SJCRH30 (cell line): Measurements from ENCODE around the gene KIAA0586. TPM values are rescaled to one million over a fixed set of nuclear protein-coding genes. Genes with fewer than 3 reads are reported as not detected.
A peak's percentile ranks its signal among the peaks of the same experiment; 100 is the strongest.
"Not testable (repeated sequence)": the region's sequence is repeated elsewhere in the genome, so short reads cannot be mapped to it uniquely, and the experiment has no call there.

Experiments used
- DNase-seq, 2 experiments: peaks; one replicate each; pipeline ENCODE4 v3.0.0-alpha.2; 2015 to 2020
- H3K27ac ChIP-seq: fragments of 250-450 bp; sonication (Bioruptor Pico); 2 replicates; pipeline ENCODE4 v1.5.1; 2020; ENCODE audit warnings: mild to moderate bottlenecking, moderate library complexity
- H3K27me3 ChIP-seq: fragments of 250-450 bp; sonication (Bioruptor Pico); 2 replicates; pipeline ENCODE4 v1.5.1; 2020; ENCODE audit warnings: mild to moderate bottlenecking, moderate library complexity
- H3K36me3 ChIP-seq: fragments of 250-450 bp; sonication (Bioruptor Pico); 2 replicates; pipeline ENCODE4 v1.5.1; 2020; ENCODE audit warnings: mild to moderate bottlenecking, moderate library complexity
- H3K4me1 ChIP-seq: fragments of 250-450 bp; sonication (Bioruptor Pico); 2 replicates; pipeline ENCODE4 v1.5.1; 2020; ENCODE audit warnings: mild to moderate bottlenecking, moderate library complexity
- H3K4me3 ChIP-seq: fragments of 250-450 bp; sonication (Bioruptor Pico); 2 replicates; pipeline ENCODE4 v1.5.1; 2020; ENCODE audit warnings: mild to moderate bottlenecking, moderate library complexity
- H3K9me3 ChIP-seq: fragments of 250-450 bp; sonication (Bioruptor Pico); replicated peaks from 2 replicates; pipeline ENCODE4 v1.5.1; 2020; ENCODE audit warnings: mild to moderate bottlenecking, moderate library complexity
- total RNA-seq: library from RNA; depleted of rRNA; stranded (reverse); fragments of >200 nt; shearing (Covaris generic); gene quantifications from 2 replicates; pipeline ENCODE4 v1.2.3, GENCODE V29; 2014

The KIAA0586 gene
- total RNA-seq, 1 experiment from 2014 or later, result 34.4 TPM

GRCh38 chr14:58428118-58428683 is 682 bp downstream of the KIAA0586 start:
- Histone ChIP-seq H3K27ac (peak overlapping the region; percentile 94), H3K4me3 (peak overlapping the region; percentile 83), H3K36me3 (peaks cover 11% of the 10 kb centered on the region), H3K4me1 (no peaks in the 10 kb centered on the region; the same call in 1 of the 2 replicates), H3K9me3 (no peaks in the 10 kb centered on the region), H3K27me3 (no peaks in the 10 kb centered on the region)
- DNase-seq, result peak; percentile 27 to 63

DNA sequence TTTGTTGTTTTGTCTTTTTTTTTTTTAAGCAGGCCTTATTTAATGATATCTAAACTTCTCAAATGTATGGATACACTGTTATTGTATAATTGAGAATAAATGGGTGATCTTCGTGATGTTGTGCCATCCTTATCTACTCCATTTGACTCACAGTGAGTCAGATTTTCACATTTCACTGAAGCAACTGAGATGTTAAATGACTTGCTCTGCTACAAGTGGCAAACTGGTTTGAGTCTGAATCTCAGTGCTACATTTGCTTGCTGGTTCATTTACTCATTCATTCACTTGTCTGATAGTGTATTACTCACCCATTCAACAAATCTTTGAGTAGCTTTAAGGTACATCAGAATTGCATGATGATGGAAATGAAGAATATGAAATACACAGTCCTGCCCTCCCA is 2.6 kb downstream of the KIAA0586 start:
- no peaks in the 10 kb centered on the region; the same call in 1 of the 2 replicates for H3K4me1 ChIP-seq
- no peak overlapping the region for H3K27ac ChIP-seq
- no peak overlapping the region for H3K4me3 ChIP-seq
- DNase-seq, result no peak
- H3K9me3 ChIP-seq, result no peaks in the 10 kb centered on the region
- no peaks in the 10 kb centered on the region for H3K27me3 ChIP-seq
- peaks cover 13% of the 10 kb centered on the region for H3K36me3 ChIP-seq

DNA sequence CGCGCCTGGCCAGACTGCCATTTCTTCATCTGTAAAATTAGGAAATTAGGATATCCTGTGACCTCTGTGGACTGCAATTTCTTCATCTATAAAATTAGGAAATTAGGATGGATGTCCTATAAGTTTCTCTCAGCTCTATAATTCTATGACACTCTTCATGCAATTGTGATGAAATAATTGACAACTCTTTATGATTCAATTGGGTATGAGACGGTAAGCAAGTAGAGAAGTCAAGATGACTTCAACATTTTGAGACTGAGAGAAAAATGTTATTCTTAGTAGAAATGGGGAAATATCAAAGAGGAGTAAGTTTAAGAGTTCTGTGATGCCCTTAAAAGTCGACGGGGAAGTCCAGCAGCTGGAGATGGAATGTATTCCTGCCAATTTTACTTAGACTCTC is 12.0 kb downstream of the KIAA0586 start:
- Histone ChIP-seq H3K4me3 (no peak overlapping the region), H3K4me1 (no peaks in the 10 kb centered on the region), H3K9me3 (no peaks in the 10 kb centered on the region), H3K36me3 (peaks cover 19% of the 10 kb centered on the region), H3K27me3 (no peaks in the 10 kb centered on the region), H3K27ac (no peak overlapping the region)
- DNase-seq, result no peak

- H3K36me3 ChIP-seq, result peaks cover 25% of the 10 kb centered on the region
- no peak for DNase-seq
- H3K27me3 ChIP-seq, result no peaks in the 10 kb centered on the region
- no peaks in the 10 kb centered on the region for H3K4me1 ChIP-seq
- no peak overlapping the region for H3K4me3 ChIP-seq
- no peaks in the 10 kb centered on the region for H3K9me3 ChIP-seq
- no peak overlapping the region for H3K27ac ChIP-seq
These were observed 17.1 kb downstream of the KIAA0586 start for GRCh38 chr14:58444627-58445026.

GRCh38 chr14:58455593-58456265 is 28.2 kb downstream of the KIAA0586 start:
- H3K36me3 ChIP-seq, result peaks cover 34% of the 10 kb centered on the region
- no peaks in the 10 kb centered on the region for H3K4me1 ChIP-seq
- no peaks in the 10 kb centered on the region for H3K27me3 ChIP-seq
- no peak overlapping the region for H3K27ac ChIP-seq
- DNase-seq, result no peak
- no peaks in the 10 kb centered on the region for H3K9me3 ChIP-seq
- no peak overlapping the region for H3K4me3 ChIP-seq

GRCh38 chr14:58460772-58461171 is 33.3 kb downstream of the KIAA0586 start:
- peaks cover 36% of the 10 kb centered on the region for H3K36me3 ChIP-seq

GRCh38 chr14:58463147-58463546 is 35.6 kb downstream of the KIAA0586 start:
- no peak for DNase-seq
- H3K4me3 ChIP-seq, result no peak overlapping the region
- no peaks in the 10 kb centered on the region for H3K9me3 ChIP-seq
- H3K27me3 ChIP-seq, result no peaks in the 10 kb centered on the region
- H3K4me1 ChIP-seq, result no peaks in the 10 kb centered on the region
- H3K36me3 ChIP-seq, result peaks cover 32% of the 10 kb centered on the region
- H3K27ac ChIP-seq, result no peak overlapping the region

More at GRCh38 chr14:58460772-58461171, 33.3 kb downstream of the KIAA0586 start:
- no peaks in the 10 kb centered on the region for H3K27me3 ChIP-seq
- DNase-seq, result no peak
- H3K4me3 ChIP-seq, result no peak overlapping the region
- H3K27ac ChIP-seq, result no peak overlapping the region
- no peaks in the 10 kb centered on the region for H3K9me3 ChIP-seq
- no peaks in the 10 kb centered on the region for H3K4me1 ChIP-seq

GRCh38 chr14:58464652-58465051 is 37.1 kb downstream of the KIAA0586 start:
- Histone ChIP-seq H3K9me3 (no peaks in the 10 kb centered on the region), H3K27me3 (no peaks in the 10 kb centered on the region), H3K36me3 (peaks cover 26% of the 10 kb centered on the region), H3K4me3 (no peak overlapping the region), H3K27ac (no peak overlapping the region), H3K4me1 (no peaks in the 10 kb centered on the region)
- no peak for DNase-seq

- Histone ChIP-seq H3K27me3 (no peaks in the 10 kb centered on the region), H3K4me3 (no peak overlapping the region), H3K36me3 (peaks cover 23% of the 10 kb centered on the region), H3K4me1 (no peaks in the 10 kb centered on the region), H3K27ac (no peak overlapping the region), H3K9me3 (no peaks in the 10 kb centered on the region)
- no peak for DNase-seq
These were observed 37.9 kb downstream of the KIAA0586 start for GRCh38 chr14:58465421-58465820.

GRCh38 chr14:58466459-58466858 is 38.9 kb downstream of the KIAA0586 start:
- DNase-seq, result no peak
- Histone ChIP-seq H3K27me3 (no peaks in the 10 kb centered on the region), H3K36me3 (peaks cover 28% of the 10 kb centered on the region), H3K27ac (no peak overlapping the region), H3K9me3 (no peaks in the 10 kb centered on the region), H3K4me3 (no peak overlapping the region), H3K4me1 (no peaks in the 10 kb centered on the region)

DNA sequence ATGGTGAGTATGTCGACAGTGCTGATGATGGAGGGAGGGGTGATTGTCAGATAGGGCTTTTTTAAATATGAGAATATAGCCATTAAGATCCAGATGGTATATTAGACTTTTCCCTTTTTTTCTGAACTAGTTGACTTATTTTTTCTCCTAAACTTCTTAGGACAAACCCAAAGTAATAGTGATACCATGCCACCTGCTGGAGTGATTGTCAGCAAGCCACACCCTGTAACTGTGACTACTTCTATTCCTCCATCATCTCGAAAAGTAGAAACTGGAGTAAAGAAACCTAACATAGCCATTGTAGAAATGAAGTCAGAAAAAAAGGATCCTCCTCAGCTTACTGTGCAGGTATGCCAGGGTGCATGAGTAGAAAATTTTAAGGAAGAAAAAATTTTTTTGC is 40.1 kb downstream of the KIAA0586 start:
- H3K4me1 ChIP-seq, result no peaks in the 10 kb centered on the region
- H3K27me3 ChIP-seq, result no peaks in the 10 kb centered on the region
- no peak overlapping the region for H3K4me3 ChIP-seq
- no peak overlapping the region for H3K27ac ChIP-seq
- no peaks in the 10 kb centered on the region for H3K9me3 ChIP-seq
- peaks cover 25% of the 10 kb centered on the region for H3K36me3 ChIP-seq
- no peak for DNase-seq

- Histone ChIP-seq H3K9me3 (no peaks in the 10 kb centered on the region), H3K36me3 (peaks cover 22% of the 10 kb centered on the region), H3K27ac (no peak overlapping the region), H3K4me1 (no peaks in the 10 kb centered on the region), H3K4me3 (no peak overlapping the region), H3K27me3 (no peaks in the 10 kb centered on the region)
- no peak for DNase-seq
These were observed 41.8 kb downstream of the KIAA0586 start for GRCh38 chr14:58469309-58469708.

GRCh38 chr14:58476320-58476719 is 48.8 kb downstream of the KIAA0586 start:
- H3K4me1 ChIP-seq, result no peaks in the 10 kb centered on the region
- no peak overlapping the region for H3K27ac ChIP-seq
- H3K36me3 ChIP-seq, result peaks cover 14% of the 10 kb centered on the region
- no peaks in the 10 kb centered on the region for H3K9me3 ChIP-seq
- H3K4me3 ChIP-seq, result no peak overlapping the region
- no peak for DNase-seq
- H3K27me3 ChIP-seq, result no peaks in the 10 kb centered on the region

- Histone ChIP-seq H3K27ac (no peak overlapping the region), H3K9me3 (no peaks in the 10 kb centered on the region), H3K27me3 (no peaks in the 10 kb centered on the region), H3K4me1 (no peaks in the 10 kb centered on the region), H3K36me3 (peaks cover 10% of the 10 kb centered on the region), H3K4me3 (no peak overlapping the region)
- no peak for DNase-seq
These were observed 50.1 kb downstream of the KIAA0586 start for GRCh38 chr14:58477653-58478052.

- not testable (repeated sequence) for H3K27me3 ChIP-seq, H3K36me3 ChIP-seq, H3K9me3 ChIP-seq, H3K27ac ChIP-seq, H3K4me1 ChIP-seq, H3K4me3 ChIP-seq, DNase-seq
These were observed 50.8 kb downstream of the KIAA0586 start for GRCh38 chr14:58478329-58478728.

GRCh38 chr14:58479975-58480374 is 52.5 kb downstream of the KIAA0586 start:
- Histone ChIP-seq H3K27me3 (no peaks in the 10 kb centered on the region), H3K4me3 (no peak overlapping the region)

More at GRCh38 chr14:58479975-58480374, 52.5 kb downstream of the KIAA0586 start:
- Histone ChIP-seq H3K36me3 (peaks cover under 1% of the 10 kb centered on the region; the same call in 1 of the 2 replicates), H3K9me3 (no peaks in the 10 kb centered on the region), H3K4me1 (no peaks in the 10 kb centered on the region), H3K27ac (no peak overlapping the region)
- DNase-seq, result no peak
